Stomach (tissue), 4 donors: ENCODE results near the gene S100A5.

ENCODE experiments used
- CTCF ChIP-seq, 7 experiments: fragments of 450-650 bp in 4 of 7; fragments of 200-600 bp in 3 of 7; sonication (generic) in 3 of 7; IDR thresholded peaks; one replicate each; pipeline ENCODE4 v1.5.1; 2016 to 2019; ENCODE audit warnings: antibody characterized with exemption in 7 of 7, control low read depth in 2 of 7, mild to moderate bottlenecking in 1 of 7
- EP300 ChIP-seq: sonication (generic); formaldehyde crosslinking; IDR thresholded peaks from one replicate; pipeline ENCODE4 v1.6.1; 2017; ENCODE audit warnings: antibody characterized with exemption
- POLR2A ChIP-seq, 4 donors: fragments of 450-650 bp; IDR thresholded peaks; one replicate each; pipeline ENCODE4 v1.6.1; 2016; ENCODE audit warnings: antibody characterized with exemption in 4 of 4, control low read depth in 2 of 4, mild to moderate bottlenecking in 1 of 4, moderate library complexity in 1 of 4
- POLR2AphosphoS5 ChIP-seq, 3 donors: sonication (generic); formaldehyde crosslinking; IDR thresholded peaks; one replicate each; pipeline ENCODE4 v1.6.1; 2016; ENCODE audit warnings: antibody characterized with exemption in 3 of 3

- TF ChIP-seq POLR2AphosphoS5 (IDR thresholded peaks at IDR 0.05) (no peak), CTCF (IDR thresholded peaks at IDR 0.05) (no peak), EP300 (no peak), POLR2A (IDR thresholded peaks at IDR 0.05) (no peak)
Measured at GRCh38 chr1:153503766-153504165, 37.0 kb downstream of the S100A5 start.
